ENCODE measurements around the gene UTP14C. TPM values are rescaled to one million over a fixed set of nuclear protein-coding genes. Genes with fewer than 3 reads are reported as not detected.

UTP14C gene
- total and polyA plus RNA-seq, 12 donors = 1.4 to 21.4 (median 14.1) TPM

DNA sequence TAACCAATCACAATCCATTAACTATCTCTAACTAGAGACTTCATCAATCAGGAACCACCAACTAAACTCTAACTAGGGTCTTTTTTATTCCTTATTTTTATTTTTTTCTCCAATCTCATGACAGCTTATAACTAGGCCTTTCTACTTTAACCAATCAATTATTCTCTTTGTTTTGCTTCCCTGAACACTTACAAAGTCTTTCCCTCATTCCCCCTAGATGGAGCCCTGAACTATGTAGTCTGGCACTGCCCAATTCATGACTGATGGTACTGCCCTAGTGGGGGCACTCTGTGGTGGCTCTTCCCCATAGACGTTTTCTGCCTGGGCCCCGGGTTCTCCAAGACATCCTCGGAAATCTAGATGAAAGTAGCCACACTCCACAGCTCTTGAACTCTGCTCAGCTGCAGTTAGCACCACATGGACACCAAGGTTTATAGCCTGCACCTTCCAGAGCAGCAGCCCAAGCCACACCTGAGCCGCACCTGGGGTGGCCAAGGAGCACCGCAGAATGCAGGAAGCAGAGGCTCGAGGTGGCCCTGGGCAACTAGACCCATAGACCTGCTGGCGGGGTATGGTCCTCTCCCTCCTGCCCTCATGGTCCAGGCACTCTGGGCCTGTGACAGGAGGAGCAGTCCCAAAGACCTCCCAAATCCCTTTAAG lies 19.9 kb upstream of the UTP14C start:
- H3K9me3 ChIP-seq (replicated peaks in 1 of 3) = no peaks in the 10 kb centered on the region
- DNase-seq = no peak
- TF ChIP-seq, protein P1, sequence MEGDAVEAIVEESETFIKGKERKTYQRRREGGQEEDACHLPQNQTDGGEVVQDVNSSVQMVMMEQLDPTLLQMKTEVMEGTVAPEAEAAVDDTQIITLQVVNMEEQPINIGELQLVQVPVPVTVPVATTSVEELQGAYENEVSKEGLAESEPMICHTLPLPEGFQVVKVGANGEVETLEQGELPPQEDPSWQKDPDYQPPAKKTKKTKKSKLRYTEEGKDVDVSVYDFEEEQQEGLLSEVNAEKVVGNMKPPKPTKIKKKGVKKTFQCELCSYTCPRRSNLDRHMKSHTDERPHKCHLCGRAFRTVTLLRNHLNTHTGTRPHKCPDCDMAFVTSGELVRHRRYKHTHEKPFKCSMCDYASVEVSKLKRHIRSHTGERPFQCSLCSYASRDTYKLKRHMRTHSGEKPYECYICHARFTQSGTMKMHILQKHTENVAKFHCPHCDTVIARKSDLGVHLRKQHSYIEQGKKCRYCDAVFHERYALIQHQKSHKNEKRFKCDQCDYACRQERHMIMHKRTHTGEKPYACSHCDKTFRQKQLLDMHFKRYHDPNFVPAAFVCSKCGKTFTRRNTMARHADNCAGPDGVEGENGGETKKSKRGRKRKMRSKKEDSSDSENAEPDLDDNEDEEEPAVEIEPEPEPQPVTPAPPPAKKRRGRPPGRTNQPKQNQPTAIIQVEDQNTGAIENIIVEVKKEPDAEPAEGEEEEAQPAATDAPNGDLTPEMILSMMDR (IDR thresholded peaks at IDR 0.05) = no peak
- TF ChIP-seq POLR2A (IDR thresholded peaks at IDR 0.05) = no peak
- H3K36me3 ChIP-seq (replicated peaks in 1 of 2) = no peaks in the 10 kb centered on the region
- intact Hi-C loops (cut with DNase I) = loop anchor here (5.0 to 10.0 kb wide), 2 partner anchors 120 to 123 kb away; partner anchors contain the start of gene NEK5 (in 2 of the 2)
- no peak overlapping the region for H3K27ac ChIP-seq
- H3K4me3 ChIP-seq = no peak overlapping the region
- no peaks in the 10 kb centered on the region for H3K27me3 ChIP-seq
- 81 to 88% (median 87%) methylated on average over 3 to 7 of the region's 7 CpGs for WGBS, 4 donors
- H3K4me1 ChIP-seq (replicated peaks in 1 of 2) = no peaks in the 10 kb centered on the region

DNA sequence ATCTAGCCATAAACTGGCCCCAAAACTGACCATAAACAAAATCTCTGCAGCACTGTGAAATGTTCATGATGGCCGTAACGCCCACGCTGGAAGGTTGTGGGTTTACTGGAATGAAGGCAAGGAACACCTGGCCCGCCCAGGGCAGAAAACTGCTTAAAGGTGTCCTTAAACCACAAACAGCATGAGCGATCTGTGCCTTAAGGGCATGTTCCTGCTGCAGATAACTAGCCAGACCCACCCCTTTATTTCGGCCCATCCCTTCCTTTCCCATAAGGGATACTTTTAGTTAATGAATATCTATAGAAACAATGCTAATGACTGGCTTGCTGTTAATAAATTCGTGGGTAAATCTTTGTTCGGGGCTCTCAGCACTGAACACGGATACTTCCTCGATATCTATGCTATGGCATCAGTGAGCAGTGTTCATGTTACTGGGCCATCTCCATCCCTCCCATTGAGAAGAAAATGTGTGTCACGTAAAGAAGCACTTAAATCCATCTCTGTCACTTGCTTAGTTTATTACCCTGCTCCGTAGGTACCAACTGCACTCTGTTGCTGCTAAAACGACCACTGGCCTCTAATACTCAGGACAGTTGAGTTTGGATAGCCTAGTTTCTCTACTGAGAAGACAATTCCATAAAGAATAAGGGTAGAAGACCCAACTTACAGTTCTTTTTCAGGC lies 18.5 kb upstream of the UTP14C start:
- WGBS, 4 donors = 87 to 90% (median 90%) methylated on average over 13 of the region's 13 CpGs
- intact Hi-C loops (cut with DNase I) = loop anchor here in 1 of 2 donors (10.0 kb wide), 1 partner anchor 119 kb away; the partner anchor contains the start of gene NEK5
- no peak overlapping the region for H3K4me3 ChIP-seq

GRCh38 chr13:52006523-52007245 lies 17.8 kb upstream of the UTP14C start:
- H3K36me3 ChIP-seq (replicated peaks in 1 of 2) = no peaks in the 10 kb centered on the region
- peaks cover 6% of the 10 kb centered on the region in 2 donors for H3K4me1 ChIP-seq (replicated peaks in 1 of 2)
- no peak overlapping the region for H3K27ac ChIP-seq
- H3K27me3 ChIP-seq = no peaks in the 10 kb centered on the region
- DNase-seq = no peak
- TF ChIP-seq, protein P1 (IDR thresholded peaks at IDR 0.05) = no peak
- TF ChIP-seq POLR2A (IDR thresholded peaks at IDR 0.05) = no peak
- 80 to 88% (median 81%) methylated on average over 8 of the region's 8 CpGs for WGBS, 4 donors
- intact Hi-C loops (cut with DNase I) = loop anchor here in 1 of 2 donors (10.0 kb wide), 1 partner anchor 118 kb away; the partner anchor contains the start of gene NEK5
- no peaks in the 10 kb centered on the region for H3K9me3 ChIP-seq (replicated peaks in 1 of 3)
- H3K4me3 ChIP-seq = no peak overlapping the region

More for the DNA sequence above, 18.5 kb upstream of the UTP14C start:
- Histone ChIP-seq H3K27ac (no peak overlapping the region), H3K27me3 (no peaks in the 10 kb centered on the region), H3K36me3 (replicated peaks in 1 of 2) (no peaks in the 10 kb centered on the region), H3K4me1 (replicated peaks in 1 of 2) (peaks cover 3 to 4% of the 10 kb centered on the region in 2 donors), H3K9me3 (replicated peaks in 1 of 3) (no peaks in the 10 kb centered on the region)
- no peak for DNase-seq
- no peak for TF ChIP-seq POLR2A (IDR thresholded peaks at IDR 0.05)
- TF ChIP-seq, protein P1 (IDR thresholded peaks at IDR 0.05) = no peak

GRCh38 chr13:52009946-52010345 lies 14.5 kb upstream of the UTP14C start:
- H3K4me1 ChIP-seq (replicated peaks in 1 of 2) = peaks cover 16 to 23% of the 10 kb centered on the region in 2 donors
- no peaks in the 10 kb centered on the region for H3K36me3 ChIP-seq (replicated peaks in 1 of 2)
- no peaks in the 10 kb centered on the region for H3K27me3 ChIP-seq
- WGBS, 4 donors = 65 to 75% (median 66%) methylated on average over 6 of the region's 6 CpGs
- no peak overlapping the region for H3K27ac ChIP-seq
- intact Hi-C loops (cut with DNase I) = loop anchor here in 1 of 2 donors (10.0 kb wide), 1 partner anchor 115 kb away; the partner anchor contains the start of gene NEK5
- H3K4me3 ChIP-seq = no peak overlapping the region
- TF ChIP-seq POLR2A (IDR thresholded peaks at IDR 0.05) = no peak
- TF ChIP-seq, protein P1 (IDR thresholded peaks at IDR 0.05) = no peak
- no peak for DNase-seq
- no peaks in the 10 kb centered on the region for H3K9me3 ChIP-seq (replicated peaks in 1 of 3)
